Esophagus muscularis mucosa (tissue), 4 donors: ENCODE data around the gene NUDT14.

Source experiments
- EP300 ChIP-seq: sonication (generic); formaldehyde crosslinking; IDR thresholded peaks from one replicate; pipeline ENCODE4 v1.6.1; 2017; ENCODE audit warnings: antibody characterized with exemption
- POLR2A ChIP-seq: fragments of 450-650 bp; IDR thresholded peaks from one replicate; pipeline ENCODE4 v1.6.1; 2017; ENCODE audit warnings: antibody characterized with exemption, moderate library complexity, mild to moderate bottlenecking, low read depth
- POLR2AphosphoS5 ChIP-seq, 2 donors: sonication (generic); formaldehyde crosslinking; IDR thresholded peaks; one replicate each; pipeline ENCODE4 v1.6.1; 2017; ENCODE audit warnings: antibody characterized with exemption in 2 of 2
- TF ChIP-seq, protein P1 (sequence below), 3 experiments: fragments of 200-600 bp in 2 of 3; fragments of 450-650 bp in 1 of 3; sonication (generic) in 2 of 3; IDR thresholded peaks; one replicate each; pipeline ENCODE4 v1.5.1; 2017 to 2019; ENCODE audit warnings: antibody characterized with exemption in 3 of 3, mild to moderate bottlenecking in 2 of 3, moderate library complexity in 1 of 3

DNA sequence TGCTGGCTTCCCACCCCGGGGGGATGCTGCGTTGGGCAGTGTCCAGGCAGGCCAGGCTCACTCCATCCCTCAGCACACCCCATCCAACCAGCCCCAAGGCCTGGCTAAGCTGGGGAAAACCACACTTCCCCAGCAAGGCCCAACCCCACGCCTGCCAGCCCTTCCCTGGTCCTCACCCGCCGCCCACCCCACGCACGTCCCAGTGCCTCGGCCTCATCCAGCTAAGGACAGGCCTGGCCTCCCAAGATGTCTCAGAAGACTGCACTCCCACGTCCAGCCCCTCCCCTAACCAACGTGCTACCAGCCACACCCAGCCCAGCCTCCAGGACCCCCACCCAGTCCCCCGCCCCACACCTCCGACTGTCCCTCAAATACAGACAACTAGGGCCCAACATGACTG, 22.3 kb downstream of the NUDT14 start:
- TF ChIP-seq, protein P1, sequence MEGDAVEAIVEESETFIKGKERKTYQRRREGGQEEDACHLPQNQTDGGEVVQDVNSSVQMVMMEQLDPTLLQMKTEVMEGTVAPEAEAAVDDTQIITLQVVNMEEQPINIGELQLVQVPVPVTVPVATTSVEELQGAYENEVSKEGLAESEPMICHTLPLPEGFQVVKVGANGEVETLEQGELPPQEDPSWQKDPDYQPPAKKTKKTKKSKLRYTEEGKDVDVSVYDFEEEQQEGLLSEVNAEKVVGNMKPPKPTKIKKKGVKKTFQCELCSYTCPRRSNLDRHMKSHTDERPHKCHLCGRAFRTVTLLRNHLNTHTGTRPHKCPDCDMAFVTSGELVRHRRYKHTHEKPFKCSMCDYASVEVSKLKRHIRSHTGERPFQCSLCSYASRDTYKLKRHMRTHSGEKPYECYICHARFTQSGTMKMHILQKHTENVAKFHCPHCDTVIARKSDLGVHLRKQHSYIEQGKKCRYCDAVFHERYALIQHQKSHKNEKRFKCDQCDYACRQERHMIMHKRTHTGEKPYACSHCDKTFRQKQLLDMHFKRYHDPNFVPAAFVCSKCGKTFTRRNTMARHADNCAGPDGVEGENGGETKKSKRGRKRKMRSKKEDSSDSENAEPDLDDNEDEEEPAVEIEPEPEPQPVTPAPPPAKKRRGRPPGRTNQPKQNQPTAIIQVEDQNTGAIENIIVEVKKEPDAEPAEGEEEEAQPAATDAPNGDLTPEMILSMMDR (IDR thresholded peaks at IDR 0.05) = no peak
- TF ChIP-seq POLR2A (no peak), POLR2AphosphoS5 (IDR thresholded peaks at IDR 0.05) (no peak), EP300 (no peak)
